IPS-15b (cell line): ENCODE results near the gene GET4.
"Not testable (repeated sequence)": the region's sequence is repeated elsewhere in the genome, so short reads cannot be mapped to it uniquely, and the experiment has no call there.

Source experiments
- H3K27me3 ChIP-seq: one replicate; pipeline ENCODE4 v1.6.1; 2013; ENCODE audit warnings: low read length; ENCODE audit not compliant: control insufficient read depth, insufficient read depth
- H3K36me3 ChIP-seq: one replicate; pipeline ENCODE4 v1.6.1; 2013; ENCODE audit warnings: low read length; ENCODE audit not compliant: control insufficient read depth, insufficient read depth
- H3K4me1 ChIP-seq: one replicate; pipeline ENCODE4 v1.6.1; 2013; ENCODE audit warnings: mild to moderate bottlenecking, low read length; ENCODE audit not compliant: control insufficient read depth, insufficient read depth
- H3K4me3 ChIP-seq: one replicate; pipeline ENCODE4 v1.5.1; 2013; ENCODE audit warnings: low read depth, low read length
- H3K9ac ChIP-seq: one replicate; pipeline ENCODE4 v1.6.1; 2013; ENCODE audit warnings: low read depth, mild to moderate bottlenecking, low read length
- H3K9me3 ChIP-seq: one replicate; pipeline ENCODE4 v1.6.1; 2013; ENCODE audit warnings: mild to moderate bottlenecking, low read length; ENCODE audit not compliant: control insufficient read depth, insufficient read depth

The GET4 gene

DNA sequence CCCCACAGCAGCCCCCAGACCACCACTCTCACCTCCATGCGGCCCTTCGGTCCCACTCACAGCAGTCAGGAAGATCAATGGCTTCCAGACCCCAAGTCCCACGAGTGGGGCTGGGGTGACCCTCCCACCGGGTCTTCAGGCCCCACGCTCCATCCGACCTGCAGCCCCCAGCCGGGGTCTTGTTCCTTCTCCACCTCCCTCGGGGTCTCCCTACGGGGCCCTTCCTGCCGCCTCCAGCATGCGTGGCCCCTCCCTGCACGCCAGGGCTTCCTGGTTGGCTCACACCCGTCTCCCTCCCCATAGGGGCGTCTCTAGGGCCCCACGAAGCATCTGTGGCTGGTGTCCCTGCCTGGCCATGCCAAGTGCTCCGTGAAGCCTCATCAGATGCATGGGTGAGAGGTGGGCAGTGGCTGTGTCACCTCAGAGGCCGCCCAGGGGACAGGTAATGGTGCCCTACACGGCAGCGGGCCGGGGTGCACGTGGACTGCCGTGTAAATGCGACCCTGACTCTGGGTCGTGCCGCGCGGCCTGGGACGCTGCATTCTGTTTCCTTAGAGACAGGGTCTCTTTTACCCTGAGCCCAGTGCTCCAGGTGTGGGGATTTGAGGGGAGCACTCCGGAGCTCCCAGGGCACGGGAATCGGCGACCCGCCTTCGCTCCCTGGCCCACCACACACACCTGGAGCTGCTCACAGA, 58.3 kb downstream of the GET4 start:
- Histone ChIP-seq H3K4me3 (no peak overlapping the region), H3K4me1 (no peaks in the 10 kb centered on the region), H3K36me3 (no peaks in the 10 kb centered on the region), H3K27me3 (no peaks in the 10 kb centered on the region), H3K9ac (no peak overlapping the region), H3K9me3 (no peaks in the 10 kb centered on the region)

DNA sequence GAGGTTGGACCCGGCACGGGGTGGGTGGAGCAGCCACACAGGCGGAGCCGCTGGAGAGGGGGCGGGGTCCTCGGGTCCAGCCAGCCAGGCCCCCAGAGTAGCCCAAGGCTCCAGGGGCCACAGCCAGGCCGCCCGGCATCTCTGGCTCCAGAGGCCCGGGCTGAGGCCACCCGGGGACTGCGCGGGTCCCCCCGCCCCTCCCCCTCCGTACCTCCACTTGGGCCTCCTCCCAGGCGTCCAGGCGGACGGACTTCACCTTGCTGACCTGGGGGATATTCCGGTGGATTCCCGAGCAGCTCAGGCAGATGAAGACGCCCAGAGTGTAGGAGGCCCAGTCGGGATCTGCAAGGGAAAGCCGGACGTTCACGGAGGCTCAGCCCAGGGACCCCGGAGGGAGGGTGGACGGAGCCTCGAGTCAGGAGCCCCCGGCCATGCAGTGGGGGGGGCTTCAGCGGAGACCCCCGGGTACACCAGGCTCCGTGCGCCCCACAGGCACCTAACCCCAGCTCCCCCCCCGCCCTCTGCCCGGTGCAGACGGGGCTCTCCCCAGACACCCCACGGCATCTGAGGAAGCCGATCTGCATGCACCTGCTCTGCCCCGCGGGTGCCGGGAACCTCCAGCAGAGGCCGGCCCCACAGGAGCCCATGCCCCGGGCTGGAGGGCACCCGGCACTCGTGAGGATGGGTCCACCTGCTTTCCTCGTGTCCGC, 59.0 kb downstream of the GET4 start:
- no peaks in the 10 kb centered on the region for H3K4me1 ChIP-seq
- H3K27me3 ChIP-seq, result no peaks in the 10 kb centered on the region
- no peaks in the 10 kb centered on the region for H3K36me3 ChIP-seq
- H3K9me3 ChIP-seq, result no peaks in the 10 kb centered on the region
- no peak overlapping the region for H3K9ac ChIP-seq
- no peak overlapping the region for H3K4me3 ChIP-seq

DNA sequence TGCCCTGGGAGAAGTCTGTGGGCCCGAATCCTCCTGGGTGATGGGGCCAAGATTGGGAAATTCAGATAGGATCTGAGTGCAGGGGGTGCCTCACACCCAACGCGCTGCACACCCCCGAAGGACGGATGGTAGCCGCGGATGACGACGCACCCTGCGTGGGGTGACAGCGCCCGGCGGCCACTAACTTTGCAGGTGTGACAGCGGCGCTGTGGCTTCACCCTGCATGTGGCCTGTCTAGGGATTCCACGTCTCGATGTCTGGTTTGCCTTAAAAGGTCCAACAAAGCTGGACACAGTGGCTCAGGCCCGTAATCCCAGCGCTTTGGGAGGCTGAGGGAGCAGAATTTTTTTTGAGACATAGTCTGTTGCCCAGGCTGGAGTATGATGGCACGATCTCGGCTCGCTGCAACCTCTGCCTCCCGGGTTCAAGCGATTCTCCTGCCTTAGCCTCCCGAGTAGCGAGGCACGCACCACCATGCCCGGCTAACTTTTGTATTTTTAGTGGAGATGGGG, 59.6 kb downstream of the GET4 start:
- no peaks in the 10 kb centered on the region for H3K9me3 ChIP-seq
- no peaks in the 10 kb centered on the region for H3K4me1 ChIP-seq
- no peaks in the 10 kb centered on the region for H3K36me3 ChIP-seq
- no peaks in the 10 kb centered on the region for H3K27me3 ChIP-seq
- no peak overlapping the region for H3K4me3 ChIP-seq
- H3K9ac ChIP-seq, result no peak overlapping the region

DNA sequence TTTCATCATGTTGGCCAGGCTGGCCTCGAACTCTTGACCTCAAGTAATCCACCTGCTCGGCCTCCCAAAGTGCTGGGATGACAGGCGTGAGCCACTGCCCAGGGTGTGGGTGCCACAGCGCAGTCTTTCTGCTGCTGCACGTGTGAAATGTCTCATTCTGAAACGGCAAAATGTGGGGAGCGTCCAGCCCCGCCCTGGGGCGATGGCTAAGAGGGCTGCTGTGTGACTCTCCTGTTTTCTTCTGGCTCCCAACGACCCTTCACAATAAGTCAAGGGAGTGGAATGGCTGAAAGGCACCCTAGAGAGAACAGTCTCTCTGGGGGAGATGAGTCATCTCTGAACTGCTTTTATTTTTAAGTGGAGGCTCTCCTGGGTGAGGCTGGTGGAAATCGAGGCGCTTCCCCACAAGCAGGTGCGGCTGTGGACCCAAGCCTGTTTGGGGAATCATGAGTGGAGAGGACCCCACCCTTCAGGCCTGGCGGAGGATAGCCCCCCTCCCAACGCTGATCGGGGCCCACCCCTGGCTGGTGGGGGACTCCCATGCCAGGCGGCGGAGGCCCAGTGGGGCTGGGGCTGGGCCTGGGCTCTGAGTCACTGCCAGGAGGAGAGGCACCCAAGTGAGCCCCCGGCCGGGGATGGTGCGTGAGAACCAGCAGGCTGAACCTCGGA, 60.2 kb downstream of the GET4 start:
- no peaks in the 10 kb centered on the region for H3K27me3 ChIP-seq
- H3K36me3 ChIP-seq, result no peaks in the 10 kb centered on the region
- H3K4me1 ChIP-seq, result no peaks in the 10 kb centered on the region
- H3K4me3 ChIP-seq, result no peak overlapping the region
- no peaks in the 10 kb centered on the region for H3K9me3 ChIP-seq
- no peak overlapping the region for H3K9ac ChIP-seq

- Histone ChIP-seq H3K36me3 (no peaks in the 10 kb centered on the region), H3K9me3 (no peaks in the 10 kb centered on the region), H3K9ac (no peak overlapping the region), H3K4me1 (no peaks in the 10 kb centered on the region), H3K27me3 (peaks cover 5% of the 10 kb centered on the region), H3K4me3 (no peak overlapping the region)
These were observed 61.6 kb downstream of the GET4 start for GRCh38 chr7:937856-938484.

- Histone ChIP-seq H3K4me3 (no peak overlapping the region), H3K27me3 (peaks cover 5% of the 10 kb centered on the region), H3K9me3 (no peaks in the 10 kb centered on the region), H3K9ac (no peak overlapping the region), H3K36me3 (no peaks in the 10 kb centered on the region), H3K4me1 (no peaks in the 10 kb centered on the region)
These were observed 62.3 kb downstream of the GET4 start for GRCh38 chr7:938546-939185.

DNA sequence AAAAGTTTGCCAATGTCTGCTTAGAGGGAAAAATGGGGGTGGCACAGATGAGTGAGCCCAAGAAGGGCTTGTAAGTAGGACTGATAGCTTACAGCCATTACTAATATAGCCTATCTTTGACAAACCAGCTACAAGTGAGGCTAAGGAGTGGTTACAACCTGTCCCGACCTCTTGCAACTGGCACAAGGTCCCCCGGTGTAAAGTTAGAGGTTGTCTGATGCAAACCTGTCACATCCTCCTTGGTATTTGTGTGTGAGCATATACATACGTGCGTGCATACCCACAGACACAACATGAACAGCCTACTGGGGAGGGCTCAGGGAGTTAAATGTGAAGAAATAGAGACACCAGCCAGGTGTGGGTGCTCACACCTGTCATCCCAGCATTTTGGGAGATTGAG, 63.5 kb downstream of the GET4 start:
- Histone ChIP-seq H3K9ac (no peak overlapping the region), H3K9me3 (no peaks in the 10 kb centered on the region), H3K27me3 (peaks cover 5% of the 10 kb centered on the region), H3K36me3 (no peaks in the 10 kb centered on the region), H3K4me3 (no peak overlapping the region), H3K4me1 (no peaks in the 10 kb centered on the region)

GRCh38 chr7:940599-941408, 64.5 kb downstream of the GET4 start:
- Histone ChIP-seq H3K9ac (no peak overlapping the region), H3K36me3 (no peaks in the 10 kb centered on the region), H3K4me1 (no peaks in the 10 kb centered on the region), H3K4me3 (no peak overlapping the region), H3K27me3 (peaks cover 5% of the 10 kb centered on the region), H3K9me3 (no peaks in the 10 kb centered on the region)

DNA sequence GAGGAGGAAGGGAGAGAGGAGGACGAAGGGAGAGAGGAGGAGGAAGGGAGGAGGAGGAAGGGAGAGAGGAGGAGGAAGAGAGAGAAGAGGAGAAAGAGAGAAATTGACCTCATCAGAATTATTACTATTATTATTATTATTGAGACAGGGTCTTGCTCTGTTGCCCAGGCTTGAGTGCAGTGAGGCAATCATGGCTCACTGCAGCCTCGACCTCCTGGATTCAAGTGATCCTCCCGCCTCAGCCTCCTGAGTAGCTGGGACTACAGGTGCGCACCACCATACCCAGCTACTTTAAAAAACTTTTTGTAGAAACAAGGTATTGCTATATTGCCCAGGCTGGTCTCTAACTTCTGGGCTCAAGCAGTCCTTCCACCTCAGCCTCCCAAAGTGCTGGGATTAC, 67.4 kb downstream of the GET4 start:
- H3K4me3 ChIP-seq, H3K9ac ChIP-seq, H3K9me3 ChIP-seq, H3K27me3 ChIP-seq, H3K36me3 ChIP-seq, H3K4me1 ChIP-seq: not testable (repeated sequence)

DNA sequence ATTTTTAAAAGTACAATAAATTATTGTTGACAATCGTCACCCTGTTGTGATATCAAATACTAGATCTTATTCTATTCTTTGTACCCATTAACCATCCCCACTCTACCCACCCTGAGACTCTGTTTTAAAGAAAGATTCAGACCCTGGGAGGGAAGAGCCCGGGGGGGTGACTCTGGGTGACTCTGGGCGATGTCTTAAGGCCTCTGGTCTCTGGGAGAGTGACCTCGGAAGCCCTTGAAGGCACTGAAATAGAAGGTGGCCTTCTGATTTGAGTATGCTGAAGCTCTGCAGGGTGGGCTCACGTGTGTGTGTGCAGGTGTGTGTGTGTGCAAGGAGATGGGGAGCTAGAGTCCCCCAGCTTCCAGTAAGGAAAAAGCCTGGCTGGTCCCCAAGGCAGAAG, 68.4 kb downstream of the GET4 start:
- Histone ChIP-seq H3K9ac (no peak overlapping the region), H3K4me1 (no peaks in the 10 kb centered on the region), H3K27me3 (peaks cover 5% of the 10 kb centered on the region), H3K36me3 (no peaks in the 10 kb centered on the region), H3K9me3 (no peaks in the 10 kb centered on the region), H3K4me3 (no peak overlapping the region)

GRCh38 chr7:945147-945555, 68.8 kb downstream of the GET4 start:
- H3K9me3 ChIP-seq, result no peaks in the 10 kb centered on the region
- no peaks in the 10 kb centered on the region for H3K4me1 ChIP-seq
- H3K9ac ChIP-seq, result peak overlapping the region; percentile 16
- no peaks in the 10 kb centered on the region for H3K36me3 ChIP-seq
- H3K27me3 ChIP-seq, result peaks cover 5% of the 10 kb centered on the region
- no peak overlapping the region for H3K4me3 ChIP-seq
